ENCODE results near the gene GJB2.

GJB2 gene

GRCh38 chr13:20151016-20151415, 41.7 kb downstream of the GJB2 start:
- Histone ChIP-seq H3K27me3 (ENCODE audit: control insufficient read depth, insufficient read depth, low read length) (no peaks in the 10 kb centered on the region), H3K36me3 (ENCODE audit: control insufficient read depth, insufficient read depth, low read length) (no peaks in the 10 kb centered on the region), H3K4me3 (ENCODE audit: low read depth, low read length) (no peak overlapping the region), H3K4me1 (no peaks in the 10 kb centered on the region), H2AFZ (no peak overlapping the region), H3K79me2 (no peaks in the 10 kb centered on the region), H3K4me2 (ENCODE audit: low read length) (no peak overlapping the region), H3K9ac (no peak overlapping the region), H3K27ac (no peak overlapping the region), H3K9me3 (ENCODE audit: control insufficient read depth, low read length) (no peaks in the 10 kb centered on the region)
- TF ChIP-seq CTCF (IDR thresholded peaks at IDR 0.05), result no peak

- H3K27ac ChIP-seq, result no peak overlapping the region
- no peak overlapping the region for H2AFZ ChIP-seq
- no peaks in the 10 kb centered on the region for H3K36me3 ChIP-seq (ENCODE audit: control insufficient read depth, insufficient read depth, low read length)
- H3K4me3 ChIP-seq (ENCODE audit: low read depth, low read length), result no peak overlapping the region
- no peaks in the 10 kb centered on the region for H3K79me2 ChIP-seq
- no peak for TF ChIP-seq CTCF (IDR thresholded peaks at IDR 0.05)
- H3K4me2 ChIP-seq (ENCODE audit: low read length), result no peak overlapping the region
- H3K4me1 ChIP-seq, result no peaks in the 10 kb centered on the region
- H3K9me3 ChIP-seq (ENCODE audit: control insufficient read depth, low read length), result no peaks in the 10 kb centered on the region
- no peaks in the 10 kb centered on the region for H3K27me3 ChIP-seq (ENCODE audit: control insufficient read depth, insufficient read depth, low read length)
- H3K9ac ChIP-seq, result no peak overlapping the region
Measured at GRCh38 chr13:20150561-20150960, 42.2 kb downstream of the GJB2 start.

GRCh38 chr13:20149762-20150161, 43.0 kb downstream of the GJB2 start:
- no peak for TF ChIP-seq CTCF (IDR thresholded peaks at IDR 0.05)
- Histone ChIP-seq H3K9ac (no peak overlapping the region), H2AFZ (no peak overlapping the region), H3K36me3 (ENCODE audit: control insufficient read depth, insufficient read depth, low read length) (no peaks in the 10 kb centered on the region), H3K27ac (no peak overlapping the region), H3K9me3 (ENCODE audit: control insufficient read depth, low read length) (no peaks in the 10 kb centered on the region), H3K79me2 (no peaks in the 10 kb centered on the region), H3K4me3 (ENCODE audit: low read depth, low read length) (no peak overlapping the region), H3K4me2 (ENCODE audit: low read length) (no peak overlapping the region), H3K27me3 (ENCODE audit: control insufficient read depth, insufficient read depth, low read length) (no peaks in the 10 kb centered on the region), H3K4me1 (no peaks in the 10 kb centered on the region)

GRCh38 chr13:20148501-20149183, 44.1 kb downstream of the GJB2 start:
- Histone ChIP-seq H3K4me2 (ENCODE audit: low read length) (no peak overlapping the region), H3K9me3 (ENCODE audit: control insufficient read depth, low read length) (no peaks in the 10 kb centered on the region), H3K4me1 (no peaks in the 10 kb centered on the region), H2AFZ (no peak overlapping the region), H3K4me3 (ENCODE audit: low read depth, low read length) (no peak overlapping the region), H3K9ac (no peak overlapping the region), H3K36me3 (ENCODE audit: control insufficient read depth, insufficient read depth, low read length) (no peaks in the 10 kb centered on the region), H3K27me3 (ENCODE audit: control insufficient read depth, insufficient read depth, low read length) (no peaks in the 10 kb centered on the region), H3K79me2 (no peaks in the 10 kb centered on the region), H3K27ac (no peak overlapping the region)
- TF ChIP-seq CTCF (IDR thresholded peaks at IDR 0.05), result no peak

- Histone ChIP-seq H3K4me3 (ENCODE audit: low read depth, low read length) (no peak overlapping the region), H3K9me3 (ENCODE audit: control insufficient read depth, low read length) (no peaks in the 10 kb centered on the region), H3K4me2 (ENCODE audit: low read length) (no peak overlapping the region), H3K9ac (no peak overlapping the region), H3K27ac (no peak overlapping the region), H3K27me3 (ENCODE audit: control insufficient read depth, insufficient read depth, low read length) (no peaks in the 10 kb centered on the region), H3K36me3 (ENCODE audit: control insufficient read depth, insufficient read depth, low read length) (no peaks in the 10 kb centered on the region), H3K79me2 (no peaks in the 10 kb centered on the region), H2AFZ (no peak overlapping the region), H3K4me1 (no peaks in the 10 kb centered on the region)
- no peak for TF ChIP-seq CTCF (IDR thresholded peaks at IDR 0.05)
Measured at GRCh38 chr13:20146381-20146780, 46.4 kb downstream of the GJB2 start.

All from parathyroid adenoma (tissue), 2 donors.